Mucosa of stomach (tissue), 1 donor: ENCODE results near the gene SMC4.

ENCODE experiments used
- H3K27me3 ChIP-seq: one replicate; pipeline ENCODE4 v1.7.0; 2013; ENCODE audit warnings: mild to moderate bottlenecking, low read length; ENCODE audit not compliant: control insufficient read depth, insufficient read depth
- H3K36me3 ChIP-seq: one replicate; pipeline ENCODE4 v1.7.0; 2013; ENCODE audit warnings: low read length; ENCODE audit not compliant: control insufficient read depth, insufficient read depth
- H3K4me1 ChIP-seq: one replicate; pipeline ENCODE4 v1.7.0; 2013; ENCODE audit warnings: mild to moderate bottlenecking, low read length; ENCODE audit not compliant: control insufficient read depth, insufficient read depth
- H3K4me3 ChIP-seq: one replicate; pipeline ENCODE4 v1.7.0; 2013; ENCODE audit warnings: low read length
- H3K9ac ChIP-seq: one replicate; pipeline ENCODE4 v1.7.0; 2013; ENCODE audit warnings: mild to moderate bottlenecking, low read length, moderate library complexity
- H3K9me3 ChIP-seq: one replicate; pipeline ENCODE4 v1.7.0; 2013; ENCODE audit warnings: mild to moderate bottlenecking, low read length, moderate library complexity; ENCODE audit not compliant: control insufficient read depth
- donor health status: Pancreatic carcinoma.

SMC4 gene

DNA sequence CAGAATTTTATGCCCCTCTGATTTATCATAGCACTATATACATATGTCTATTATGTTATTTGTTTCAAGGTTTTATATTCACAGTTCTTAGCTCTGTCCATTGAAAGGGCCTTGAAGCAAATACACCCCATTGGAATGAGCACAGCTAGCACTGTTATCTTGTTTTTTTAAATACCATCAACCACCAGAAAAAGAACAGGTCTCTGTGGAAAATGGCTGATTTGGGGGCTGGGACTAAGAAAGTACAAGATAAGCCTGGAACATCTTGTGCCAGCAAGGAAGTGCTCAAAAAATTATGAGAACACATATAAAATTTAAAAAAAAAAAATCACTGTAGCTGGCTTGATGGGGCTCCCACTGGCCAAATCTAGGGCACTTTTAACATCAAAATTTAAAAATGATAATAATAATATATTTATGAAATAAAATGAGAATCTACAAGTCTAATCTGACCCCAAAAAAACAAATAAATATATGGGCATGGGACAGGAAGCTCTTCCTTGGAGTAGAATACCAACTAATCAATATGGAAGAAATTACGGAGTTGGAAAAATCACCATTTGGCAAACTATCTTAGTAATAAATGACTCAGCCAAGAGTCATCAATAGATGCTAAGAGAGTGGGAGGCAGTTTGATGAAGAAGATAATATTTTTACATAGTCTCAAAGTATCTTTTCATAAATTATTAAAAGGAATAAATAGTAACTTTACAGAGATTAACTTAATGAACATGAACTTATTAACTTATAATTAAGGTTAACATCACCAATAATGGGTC is 20.9 kb upstream of the SMC4 start:
- Histone ChIP-seq H3K36me3 (no peaks in the 10 kb centered on the region), H3K27me3 (no peaks in the 10 kb centered on the region), H3K4me1 (no peaks in the 10 kb centered on the region), H3K9ac (no peak overlapping the region), H3K9me3 (no peaks in the 10 kb centered on the region), H3K4me3 (no peak overlapping the region)

GRCh38 chr3:160379628-160380214 is 19.7 kb upstream of the SMC4 start:
- Histone ChIP-seq H3K4me1 (no peaks in the 10 kb centered on the region), H3K9me3 (no peaks in the 10 kb centered on the region), H3K27me3 (no peaks in the 10 kb centered on the region), H3K4me3 (no peak overlapping the region), H3K36me3 (no peaks in the 10 kb centered on the region), H3K9ac (no peak overlapping the region)

DNA sequence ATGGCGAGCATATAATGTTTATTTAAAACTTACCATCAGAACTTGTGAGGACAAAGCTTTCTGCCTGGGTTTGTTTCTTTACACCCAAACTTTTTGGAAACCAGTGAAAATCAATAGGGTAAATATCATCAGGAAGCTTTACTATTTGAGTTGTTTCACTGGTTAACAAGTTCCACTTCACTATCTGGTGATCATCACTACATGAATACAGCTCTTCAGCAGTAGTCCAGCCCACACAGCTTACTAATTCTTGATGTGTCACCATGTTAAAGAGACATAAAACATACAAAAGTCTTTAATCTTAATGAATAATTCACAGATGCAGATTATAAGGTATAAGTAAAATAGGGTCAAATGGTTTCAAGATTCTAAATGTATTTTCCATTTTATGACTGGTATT is 18.0 kb upstream of the SMC4 start:
- Histone ChIP-seq H3K36me3 (peaks cover 3% of the 10 kb centered on the region), H3K4me1 (no peaks in the 10 kb centered on the region), H3K9me3 (no peaks in the 10 kb centered on the region), H3K27me3 (no peaks in the 10 kb centered on the region), H3K4me3 (no peak overlapping the region), H3K9ac (no peak overlapping the region)

GRCh38 chr3:160384639-160385318 is 14.7 kb upstream of the SMC4 start:
- H3K9me3 ChIP-seq: no peaks in the 10 kb centered on the region
- peaks cover 3% of the 10 kb centered on the region for H3K36me3 ChIP-seq
- H3K4me1 ChIP-seq: no peaks in the 10 kb centered on the region
- no peak overlapping the region for H3K9ac ChIP-seq
- no peaks in the 10 kb centered on the region for H3K27me3 ChIP-seq
- H3K4me3 ChIP-seq: no peak overlapping the region

GRCh38 chr3:160390565-160391138 is 8.8 kb upstream of the SMC4 start:
- H3K4me3 ChIP-seq: no peak overlapping the region
- H3K27me3 ChIP-seq: no peaks in the 10 kb centered on the region
- no peaks in the 10 kb centered on the region for H3K9me3 ChIP-seq
- peaks cover 3% of the 10 kb centered on the region for H3K36me3 ChIP-seq
- no peak overlapping the region for H3K9ac ChIP-seq
- H3K4me1 ChIP-seq: peaks cover 4% of the 10 kb centered on the region

DNA sequence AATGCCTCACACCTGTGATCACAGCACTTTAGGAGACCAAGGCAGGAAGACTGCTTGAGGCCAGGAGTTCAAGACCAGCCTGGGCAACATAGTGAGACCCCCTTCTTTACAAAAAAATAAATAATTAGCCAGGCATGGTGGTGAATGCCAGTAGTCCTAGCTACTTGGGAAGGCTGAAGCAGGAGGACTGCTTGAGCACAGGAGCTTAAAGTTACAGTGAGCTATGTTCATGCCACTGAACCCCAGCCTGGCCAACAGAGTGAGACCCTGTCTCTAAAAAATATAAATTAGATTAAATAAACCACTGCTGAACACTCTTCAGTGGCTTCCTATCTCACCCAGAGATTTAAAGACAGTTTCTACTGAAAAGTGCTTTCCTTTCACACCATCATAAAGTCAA is 6.7 kb upstream of the SMC4 start:
- H3K36me3 ChIP-seq: no peaks in the 10 kb centered on the region
- no peaks in the 10 kb centered on the region for H3K9me3 ChIP-seq
- peaks cover 4% of the 10 kb centered on the region for H3K4me1 ChIP-seq
- H3K4me3 ChIP-seq: no peak overlapping the region
- H3K27me3 ChIP-seq: no peaks in the 10 kb centered on the region
- H3K9ac ChIP-seq: no peak overlapping the region

GRCh38 chr3:160393346-160394008 is 6.0 kb upstream of the SMC4 start:
- Histone ChIP-seq H3K9me3 (no peaks in the 10 kb centered on the region), H3K36me3 (no peaks in the 10 kb centered on the region), H3K27me3 (no peaks in the 10 kb centered on the region), H3K4me1 (peaks cover 4% of the 10 kb centered on the region), H3K4me3 (no peak overlapping the region), H3K9ac (no peak overlapping the region)

- Histone ChIP-seq H3K27me3 (no peaks in the 10 kb centered on the region), H3K9me3 (no peaks in the 10 kb centered on the region), H3K9ac (no peak overlapping the region), H3K36me3 (no peaks in the 10 kb centered on the region), H3K4me3 (no peak overlapping the region), H3K4me1 (peaks cover 4% of the 10 kb centered on the region)
Observed at GRCh38 chr3:160394009-160394392, 5.4 kb upstream of the SMC4 start.

GRCh38 chr3:160395297-160395696 is 4.2 kb upstream of the SMC4 start:
- Histone ChIP-seq H3K9ac (no peak overlapping the region), H3K9me3 (no peaks in the 10 kb centered on the region), H3K36me3 (no peaks in the 10 kb centered on the region), H3K4me3 (no peak overlapping the region), H3K4me1 (peaks cover 3% of the 10 kb centered on the region), H3K27me3 (no peaks in the 10 kb centered on the region)

DNA sequence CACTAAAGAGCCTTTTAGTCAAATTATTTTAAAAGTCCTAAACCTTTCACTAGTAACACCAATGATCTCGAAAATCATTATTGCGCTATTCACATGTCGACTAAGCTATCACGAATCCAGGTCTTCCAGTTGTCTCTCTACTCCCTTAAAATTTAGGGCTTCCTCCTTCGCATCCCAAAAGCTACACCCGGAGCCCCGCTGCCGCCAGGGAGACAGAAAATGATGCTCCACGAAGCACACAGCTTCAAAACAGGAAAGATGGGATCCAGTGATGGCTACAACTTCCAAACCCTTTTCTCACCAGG is 678 bp upstream of the SMC4 start:
- H3K9ac ChIP-seq: peak overlapping the region; percentile 91
- no peaks in the 10 kb centered on the region for H3K36me3 ChIP-seq
- H3K4me1 ChIP-seq: no peaks in the 10 kb centered on the region
- peak overlapping the region; percentile 92 for H3K4me3 ChIP-seq
- H3K27me3 ChIP-seq: no peaks in the 10 kb centered on the region
- H3K9me3 ChIP-seq: no peaks in the 10 kb centered on the region

- no peaks in the 10 kb centered on the region for H3K27me3 ChIP-seq
- peak overlapping the region; percentile 92 for H3K4me3 ChIP-seq
- H3K9ac ChIP-seq: peak overlapping the region; percentile 91
- H3K4me1 ChIP-seq: no peaks in the 10 kb centered on the region
- no peaks in the 10 kb centered on the region for H3K36me3 ChIP-seq
- no peaks in the 10 kb centered on the region for H3K9me3 ChIP-seq
Observed at GRCh38 chr3:160400030-160400701, 716 bp downstream of the SMC4 start.
